Panc1 (cell line): ENCODE results near the gene NBEAL2. TPM values are rescaled to one million over a fixed set of nuclear protein-coding genes. Genes with fewer than 3 reads are reported as not detected.

Experiments
- ATAC-seq: fragments of 200-7000 bp; cut with Tn5 transposase; 2 replicates; pipeline ENCODE4 v1.9.1; 2020; ENCODE audit warnings: mild to moderate bottlenecking, moderate library complexity
- BruUV-seq: library from RNA; stranded (reverse); fragments of 400-500 nt; replicated peaks from 2 replicates; lab custom pipeline; 2021; lab: Mats Ljungman, UMichigan
- CTCF ChIA-PET: fragments of 300-600 bp; sonication (Branson Sonifier 250); formaldehyde crosslinking; loops from one replicate; lab custom pipeline; 2022; ENCODE audit warnings: antibody characterized with exemption; lab: Charles Lee
- POLR2A ChIA-PET: fragments of 300-600 bp; sonication (Branson Sonifier 250); formaldehyde crosslinking; loops from one replicate; lab custom pipeline; 2022; ENCODE audit warnings: antibody characterized with exemption; lab: Charles Lee
- DNase-seq: peaks from one replicate; pipeline ENCODE4 v3.0.0-alpha.2; 2010; ENCODE audit warnings: low read depth, low spot score
- H3K27ac ChIP-seq: 2 replicates; pipeline ENCODE4 v1.5.1; 2011; ENCODE audit warnings: mild to moderate bottlenecking, low read length, inconsistent platforms
- H3K27me3 ChIP-seq: fragments of 200-500 bp; sonication (Bioruptor generic); 2 replicates; pipeline ENCODE4 v1.6.0; 2014; ENCODE audit warnings: low read length, inconsistent platforms; ENCODE audit not compliant: control insufficient read depth, insufficient read depth
- H3K36me3 ChIP-seq: fragments of 200-500 bp; sonication (Bioruptor generic); 2 replicates; pipeline ENCODE4 v1.5.1; 2014; ENCODE audit warnings: inconsistent platforms, mild to moderate bottlenecking, low read length, moderate library complexity; ENCODE audit not compliant: control insufficient read depth, insufficient read depth
- H3K4me1 ChIP-seq: 2 replicates; pipeline ENCODE4 v1.5.1; 2011; ENCODE audit warnings: inconsistent platforms, mild to moderate bottlenecking, low read length, moderate library complexity; ENCODE audit not compliant: control insufficient read depth, insufficient read depth
- H3K4me3 ChIP-seq, 2 experiments: 2 replicates each; pipeline ENCODE4 v1.5.1; 2011 to 2012; ENCODE audit warnings: low read depth in 2 of 2, low read length in 2 of 2, mild to moderate bottlenecking in 2 of 2, inconsistent platforms in 1 of 2, moderate library complexity in 1 of 2
- H3K9me3 ChIP-seq: fragments of 200-500 bp; sonication (Bioruptor generic); 2 replicates; pipeline ENCODE4 v1.5.1; 2014; ENCODE audit warnings: low read depth, mild to moderate bottlenecking, inconsistent platforms, low read length, moderate library complexity; ENCODE audit not compliant: control insufficient read depth, insufficient read depth
- POLR2AphosphoS5 ChIP-seq: IDR thresholded peaks from 2 replicates; pipeline ENCODE4 v1.6.1; 2012; ENCODE audit warnings: mild to moderate bottlenecking, low read depth, low read length, moderate library complexity
- REST ChIP-seq, 2 experiments: IDR thresholded peaks; 2 replicates each; pipeline ENCODE4 v1.6.1; 2011 to 2012; ENCODE audit warnings: low read depth in 2 of 2, control low read depth in 1 of 2, low read length in 1 of 2, mild to moderate bottlenecking in 1 of 2, moderate library complexity in 1 of 2; ENCODE audit not compliant: insufficient read depth in 1 of 2
- SIN3A ChIP-seq: IDR thresholded peaks from 2 replicates; pipeline ENCODE4 v1.6.1; 2012; ENCODE audit warnings: low read depth, mild to moderate bottlenecking, low read length, moderate library complexity, borderline replicate concordance; ENCODE audit not compliant: insufficient read depth
- TCF7L2 ChIP-seq: IDR thresholded peaks from 2 replicates; pipeline ENCODE4 v1.6.1; 2011; ENCODE audit warnings: mild to moderate bottlenecking, low read depth, low read length, inconsistent platforms
- in situ Hi-C: cut with HindIII; loops from 2 replicates; pipeline ENCODE4 v1.10.0; 2016; ENCODE audit warnings: low sequenced_read_pairs, low pct_unique_long_range_greater_than_20kb
- intact Hi-C: fragments of 100-400 bp; cut with micrococcal nuclease; formaldehyde crosslinking; loops from one replicate; pipeline ENCODE4 v1.10.0; 2022; ENCODE audit not compliant: unreplicated experiment
- total RNA-seq: library from RNA; stranded (reverse); gene quantifications from one replicate; pipeline ENCODE4 v1.2.1, GENCODE V29; 2021; ENCODE audit not compliant: unreplicated experiment
- TF ChIP-seq, protein P1 (sequence below): fragments of 450-650 bp; IDR thresholded peaks from 2 replicates; pipeline ENCODE4 v1.5.1; 2017; ENCODE audit warnings: mild to moderate bottlenecking

NBEAL2 gene
- total RNA-seq, 1 experiment from 2014 or later: 38.8 TPM

DNA sequence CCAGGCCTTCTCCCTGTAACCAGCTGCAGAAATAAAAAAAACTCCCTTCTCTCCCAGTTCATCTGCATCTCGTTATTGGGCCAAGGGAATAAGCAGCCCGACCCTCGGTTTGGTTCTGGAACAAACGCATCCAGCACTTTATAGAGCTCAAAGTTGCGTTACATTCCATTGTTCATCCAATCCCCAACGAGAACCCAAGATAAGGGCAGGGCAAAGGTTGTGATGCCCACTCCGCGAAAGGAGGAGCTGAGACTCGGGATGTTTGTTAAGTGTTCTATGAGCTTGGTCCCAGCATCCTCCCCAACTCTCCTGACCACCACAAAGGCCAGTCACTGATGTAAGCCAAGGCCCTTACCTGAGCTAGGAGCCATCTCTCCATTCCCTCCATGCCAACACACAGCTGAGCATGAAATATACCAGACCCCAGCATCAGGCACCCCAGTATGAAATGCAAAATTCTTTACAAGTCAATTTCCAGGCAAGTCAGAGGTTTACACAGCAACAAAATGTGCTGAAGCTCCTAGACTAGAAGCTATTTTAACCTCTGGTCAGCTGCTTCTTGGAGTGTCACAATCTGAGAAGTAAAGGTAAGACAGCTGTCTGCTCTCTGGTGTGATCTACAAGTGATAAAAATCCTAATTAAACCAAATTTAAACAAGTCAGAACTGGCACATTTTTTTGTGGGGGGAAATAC lies 20.9 kb upstream of the NBEAL2 start:
- no peak for DNase-seq
- no peak for ATAC-seq
- POLR2A ChIA-PET: no interaction called here

DNA sequence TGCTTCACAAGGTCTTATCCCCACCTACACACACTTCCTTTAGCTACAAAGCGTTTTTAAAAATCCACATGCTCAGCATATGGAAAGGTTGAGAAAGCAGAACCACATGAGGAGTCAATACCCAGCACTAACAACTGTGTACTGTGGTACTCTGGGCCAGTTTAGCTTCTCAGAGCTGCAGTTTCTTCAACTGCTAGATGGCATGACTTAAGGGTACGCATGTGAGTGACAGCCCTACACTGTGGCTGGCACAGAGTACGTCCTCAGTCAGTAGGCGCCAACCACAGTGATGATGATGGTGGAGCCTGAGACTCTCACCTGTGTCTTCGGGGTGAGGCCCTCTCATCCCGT lies 20.3 kb upstream of the NBEAL2 start:
- no peak for TF ChIP-seq POLR2AphosphoS5
- TF ChIP-seq, protein P1, sequence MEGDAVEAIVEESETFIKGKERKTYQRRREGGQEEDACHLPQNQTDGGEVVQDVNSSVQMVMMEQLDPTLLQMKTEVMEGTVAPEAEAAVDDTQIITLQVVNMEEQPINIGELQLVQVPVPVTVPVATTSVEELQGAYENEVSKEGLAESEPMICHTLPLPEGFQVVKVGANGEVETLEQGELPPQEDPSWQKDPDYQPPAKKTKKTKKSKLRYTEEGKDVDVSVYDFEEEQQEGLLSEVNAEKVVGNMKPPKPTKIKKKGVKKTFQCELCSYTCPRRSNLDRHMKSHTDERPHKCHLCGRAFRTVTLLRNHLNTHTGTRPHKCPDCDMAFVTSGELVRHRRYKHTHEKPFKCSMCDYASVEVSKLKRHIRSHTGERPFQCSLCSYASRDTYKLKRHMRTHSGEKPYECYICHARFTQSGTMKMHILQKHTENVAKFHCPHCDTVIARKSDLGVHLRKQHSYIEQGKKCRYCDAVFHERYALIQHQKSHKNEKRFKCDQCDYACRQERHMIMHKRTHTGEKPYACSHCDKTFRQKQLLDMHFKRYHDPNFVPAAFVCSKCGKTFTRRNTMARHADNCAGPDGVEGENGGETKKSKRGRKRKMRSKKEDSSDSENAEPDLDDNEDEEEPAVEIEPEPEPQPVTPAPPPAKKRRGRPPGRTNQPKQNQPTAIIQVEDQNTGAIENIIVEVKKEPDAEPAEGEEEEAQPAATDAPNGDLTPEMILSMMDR: no peak
- TF ChIP-seq TCF7L2: no peak
- no peak for TF ChIP-seq SIN3A
- Histone ChIP-seq H3K27me3 (no peaks in the 10 kb centered on the region), H3K36me3 (no peaks in the 10 kb centered on the region), H3K4me1 (peaks cover 4% of the 10 kb centered on the region), H3K9me3 (no peaks in the 10 kb centered on the region), H3K4me3 (no peak overlapping the region), H3K27ac (no peak overlapping the region)
- in situ Hi-C loops (no loop called here), intact Hi-C loops (no loop called here)
- BruUV-seq: no TSS peak
- ChIA-PET POLR2A (no interaction called here), CTCF (no interaction called here)
- DNase-seq (no peak), ATAC-seq (no peak)

More for the DNA sequence above, 20.9 kb upstream of the NBEAL2 start:
- no peaks in the 10 kb centered on the region for H3K36me3 ChIP-seq
- CTCF ChIA-PET: no interaction called here
- H3K4me1 ChIP-seq: peaks cover 4% of the 10 kb centered on the region
- intact Hi-C loops (no loop called here), in situ Hi-C loops (no loop called here)
- no peak overlapping the region for H3K4me3 ChIP-seq
- H3K27ac ChIP-seq: no peak overlapping the region
- H3K9me3 ChIP-seq: no peaks in the 10 kb centered on the region
- TSS peak; percentile 5 for BruUV-seq
- TF ChIP-seq, protein P1: no peak
- TF ChIP-seq REST (IDR thresholded peaks at IDR 0.05; ENCODE audit: insufficient read depth in 1 of 2, low read depth in 2 of 2, low read length in 1 of 2) (no peak), SIN3A (no peak), TCF7L2 (no peak), POLR2AphosphoS5 (no peak)
- H3K27me3 ChIP-seq: no peaks in the 10 kb centered on the region
